ENCODE results near the gene SLC27A5.

Gene SLC27A5

GRCh38 chr19:58519355-58520256 lies 7.8 kb upstream of the SLC27A5 start, which contains the start of gene ZBTB45 (continued):
- TF ChIP-seq ZNF513 (tag by site-specific recombination; IDR thresholded peaks at IDR 0.05) (peak; percentile 75), ZSCAN23 (tag by site-specific recombination; IDR thresholded peaks at IDR 0.05) (peak; percentile 72), ZNF488 (tag by site-specific recombination; IDR thresholded peaks at IDR 0.05) (no peak), ZBTB1 (tag by site-specific recombination; IDR thresholded peaks at IDR 0.05) (peak; percentile 65; the same call in 1 of the 2 replicates), ZNF426 (tag by site-specific recombination; IDR thresholded peaks at IDR 0.05) (no peak), ZNF624 (tag by site-specific recombination; IDR thresholded peaks at IDR 0.05) (no peak), SP3 (tag by site-specific recombination; IDR thresholded peaks at IDR 0.05) (peak; percentile 95), SETDB1 (IDR thresholded peaks at IDR 0.05; ENCODE audit: insufficient read length, low read length) (no peak), ZNF280C (tag by site-specific recombination; IDR thresholded peaks at IDR 0.05) (no peak), ZNF155 (tag by site-specific recombination; IDR thresholded peaks at IDR 0.05) (no peak), ZNF292 (tag by site-specific recombination; IDR thresholded peaks at IDR 0.05; ENCODE audit: borderline replicate concordance, low read depth) (no peak), HIC1 (tag by site-specific recombination; IDR thresholded peaks at IDR 0.05) (peak; percentile 100), KLF9 (tag by site-specific recombination; IDR thresholded peaks at IDR 0.05; ENCODE audit: low read depth) (peak; percentile 96), CTCF (tag by site-specific recombination; IDR thresholded peaks at IDR 0.05) (peak; percentile 99), ZSCAN30 (tag by site-specific recombination; IDR thresholded peaks at IDR 0.05) (peak; percentile 99), ZNF23 (tag by site-specific recombination; IDR thresholded peaks at IDR 0.05; ENCODE audit: borderline replicate concordance) (peak; percentile 53; the same call in 1 of the 2 replicates), ZNF776 (tag by site-specific recombination; IDR thresholded peaks at IDR 0.05; ENCODE audit: borderline replicate concordance) (no peak), BCL6B (tag by site-specific recombination; IDR thresholded peaks at IDR 0.05) (no peak), OVOL3 (tag by site-specific recombination; IDR thresholded peaks at IDR 0.05) (peak; percentile 86; the same call in 1 of the 2 replicates), SCRT2 (tag by site-specific recombination; IDR thresholded peaks at IDR 0.05) (peak; percentile 71), ZNF140 (tag by site-specific recombination; IDR thresholded peaks at IDR 0.05) (no peak), ZBTB11 (tag by site-specific recombination; conservative IDR thresholded peaks at IDR 0.05; ENCODE audit: low read depth) (peak; percentile 100), REPIN1 (tag by site-specific recombination; IDR thresholded peaks at IDR 0.05; ENCODE audit: low read depth) (peak; percentile 88; the same call in 1 of the 2 replicates), ZNF701 (tag by site-specific recombination; IDR thresholded peaks at IDR 0.05) (no peak), MEIS1 (CRISPR knock-in tag; IDR thresholded peaks at IDR 0.05; ENCODE audit: borderline replicate concordance) (no peak)
